SU-DHL-6 (cell line): ENCODE measurements around the gene VSIG4.
A peak's percentile ranks its signal among the peaks of the same experiment; 100 is the strongest.

Experiments
- H2AFZ ChIP-seq: fragments of 200-600 bp; sonication (generic); 2 replicates; pipeline ENCODE4 v1.6.1; 2014; ENCODE audit warnings: low read depth, mild to moderate bottlenecking, moderate library complexity, mixed read lengths, antibody characterized with exemption, low read length; ENCODE audit not compliant: severe bottlenecking
- H3F3A ChIP-seq: fragments of 200-600 bp; shearing (Covaris generic); 2 replicates; pipeline ENCODE4 v1.6.0; 2016; ENCODE audit warnings: antibody characterized with exemption, mild to moderate bottlenecking; ENCODE audit not compliant: insufficient read depth
- H3K27ac ChIP-seq: fragments of 200-600 bp; sonication (generic); 2 replicates; pipeline ENCODE4 v1.5.1; 2016; ENCODE audit warnings: low read depth, mild to moderate bottlenecking, low read length, moderate library complexity, mixed read lengths
- H3K27me3 ChIP-seq: fragments of 200-600 bp; sonication (generic), shearing (Covaris generic); 2 replicates; pipeline ENCODE4 v1.6.0; 2014; ENCODE audit warnings: mild to moderate bottlenecking, low read length
- H3K36me3 ChIP-seq: fragments of 200-600 bp; sonication (generic); 2 replicates; pipeline ENCODE4 v1.6.1; 2014; ENCODE audit warnings: mild to moderate bottlenecking, low read length, mixed read lengths
- H3K4me2 ChIP-seq: fragments of 300-600, 200-600 bp; shearing (Covaris generic), sonication (generic); 2 replicates; pipeline ENCODE4 v1.6.0; 2014; ENCODE audit warnings: low read length, low read depth, mild to moderate bottlenecking; ENCODE audit not compliant: poor library complexity, severe bottlenecking
- H3K4me3 ChIP-seq: fragments of 200-600 bp; sonication (generic); 2 replicates; pipeline ENCODE4 v1.5.1; 2014; ENCODE audit warnings: antibody characterized with exemption, low read length, mild to moderate bottlenecking, mixed read lengths; ENCODE audit not compliant: insufficient read depth, poor library complexity, severe bottlenecking
- H3K79me2 ChIP-seq: fragments of 200-600 bp; sonication (generic); 2 replicates; pipeline ENCODE4 v1.6.1; 2014; ENCODE audit warnings: mild to moderate bottlenecking, low read length, moderate library complexity; ENCODE audit not compliant: insufficient read depth
- H3K9ac ChIP-seq: fragments of 200-600 bp; sonication (generic); 2 replicates; pipeline ENCODE4 v1.7.0; 2014; ENCODE audit warnings: mild to moderate bottlenecking, low read length
- H3K9me2 ChIP-seq: fragments of 200-600 bp; sonication (generic); replicated peaks from 2 replicates; pipeline ENCODE4 v1.6.1; 2014; ENCODE audit warnings: low read length; ENCODE audit not compliant: insufficient read depth
- H3K9me3 ChIP-seq: fragments of 200-600 bp; sonication (generic); 2 replicates; pipeline ENCODE4 v1.6.1; 2014; ENCODE audit warnings: low read length, mixed read lengths; ENCODE audit not compliant: insufficient read depth
- H4K20me1 ChIP-seq: fragments of 200-600 bp; sonication (generic); 2 replicates; pipeline ENCODE4 v1.6.1; 2014; ENCODE audit warnings: low read depth, mild to moderate bottlenecking, antibody characterized with exemption, low read length, moderate library complexity, mixed read lengths
- CTCF ChIP-seq: fragments of 200-600 bp; sonication (generic); IDR thresholded peaks from one replicate; pipeline ENCODE4 v1.5.1; 2017; ENCODE audit warnings: antibody characterized with exemption, mild to moderate bottlenecking, low read length, moderate library complexity; ENCODE audit not compliant: insufficient read depth, poor library complexity, severe bottlenecking
- EZH2phosphoT487 ChIP-seq: fragments of 200-600 bp; sonication (generic), shearing (Covaris generic); conservative IDR thresholded peaks from 2 replicates; pipeline ENCODE4 v1.6.1; 2018; ENCODE audit warnings: mild to moderate bottlenecking, antibody characterized with exemption, low read length, moderate library complexity, mixed read lengths

The VSIG4 gene

GRCh38 chrX:66014084-66014483 lies 25.8 kb downstream of the VSIG4 start:
- H3K36me3 ChIP-seq = no peaks in the 10 kb centered on the region
- H3K9me2 ChIP-seq = no peaks in the 10 kb centered on the region
- H3K4me3 ChIP-seq = no peak overlapping the region
- peak overlapping the region; percentile 80 for H3K27ac ChIP-seq
- H3K27me3 ChIP-seq = no peaks in the 10 kb centered on the region
- no peaks in the 10 kb centered on the region for H4K20me1 ChIP-seq
- peak overlapping the region; percentile 43 for H3K4me2 ChIP-seq
- no peaks in the 10 kb centered on the region for H3K79me2 ChIP-seq
- peak overlapping the region; percentile 88 for H2AFZ ChIP-seq
- peaks cover 7% of the 10 kb centered on the region; the same call in 1 of the 2 replicates for H3F3A ChIP-seq
- TF ChIP-seq CTCF = no peak
- no peak for TF ChIP-seq EZH2phosphoT487
- no peak overlapping the region for H3K9ac ChIP-seq
- no peaks in the 10 kb centered on the region for H3K9me3 ChIP-seq

- TF ChIP-seq EZH2phosphoT487 (no peak), CTCF (no peak)
- Histone ChIP-seq H3K4me3 (no peak overlapping the region), H3F3A (peaks cover 7% of the 10 kb centered on the region; the same call in 1 of the 2 replicates), H3K9me2 (no peaks in the 10 kb centered on the region), H4K20me1 (no peaks in the 10 kb centered on the region), H3K27me3 (no peaks in the 10 kb centered on the region), H3K9me3 (no peaks in the 10 kb centered on the region), H3K4me2 (peak overlapping the region; percentile 43), H3K36me3 (no peaks in the 10 kb centered on the region), H2AFZ (peak overlapping the region; percentile 88), H3K79me2 (no peaks in the 10 kb centered on the region), H3K9ac (no peak overlapping the region; the same call in 1 of the 2 replicates), H3K27ac (peak overlapping the region; percentile 80)
Measured at GRCh38 chrX:66013194-66013816, 26.6 kb downstream of the VSIG4 start.

GRCh38 chrX:66012094-66012534 lies 27.8 kb downstream of the VSIG4 start:
- H4K20me1 ChIP-seq = no peaks in the 10 kb centered on the region
- no peaks in the 10 kb centered on the region for H3K9me3 ChIP-seq
- peak overlapping the region; percentile 80 for H3K27ac ChIP-seq
- H3F3A ChIP-seq = peaks cover 7% of the 10 kb centered on the region; the same call in 1 of the 2 replicates
- no peaks in the 10 kb centered on the region for H3K27me3 ChIP-seq
- no peak overlapping the region for H3K4me3 ChIP-seq
- no peaks in the 10 kb centered on the region for H3K9me2 ChIP-seq
- H3K36me3 ChIP-seq = no peaks in the 10 kb centered on the region
- peak overlapping the region; percentile 43 for H3K4me2 ChIP-seq
- no peak for TF ChIP-seq EZH2phosphoT487
- no peak for TF ChIP-seq CTCF
- peak overlapping the region; percentile 17 for H2AFZ ChIP-seq
- no peak overlapping the region for H3K9ac ChIP-seq
- no peaks in the 10 kb centered on the region for H3K79me2 ChIP-seq
